A172 (cell line): ENCODE measurements around the gene NCAN. TPM values are rescaled to one million over a fixed set of nuclear protein-coding genes. Genes with fewer than 3 reads are reported as not detected.
A peak's percentile ranks its signal among the peaks of the same experiment; 100 is the strongest.
"Not testable (repeated sequence)": the region's sequence is repeated elsewhere in the genome, so short reads cannot be mapped to it uniquely, and the experiment has no call there.

Experiments used
- DNase-seq: peaks from one replicate; pipeline ENCODE4 v3.0.0-alpha.2; 2015; ENCODE audit warnings: low spot score
- total RNA-seq: library from RNA; depleted of rRNA; stranded (reverse); fragments of >200 nt; shearing (Covaris generic); gene quantifications from 2 replicates; pipeline ENCODE4 v1.2.3, GENCODE V29; 2014

NCAN gene
- total RNA-seq, 1 experiment from 2014 or later, result not detected

DNA sequence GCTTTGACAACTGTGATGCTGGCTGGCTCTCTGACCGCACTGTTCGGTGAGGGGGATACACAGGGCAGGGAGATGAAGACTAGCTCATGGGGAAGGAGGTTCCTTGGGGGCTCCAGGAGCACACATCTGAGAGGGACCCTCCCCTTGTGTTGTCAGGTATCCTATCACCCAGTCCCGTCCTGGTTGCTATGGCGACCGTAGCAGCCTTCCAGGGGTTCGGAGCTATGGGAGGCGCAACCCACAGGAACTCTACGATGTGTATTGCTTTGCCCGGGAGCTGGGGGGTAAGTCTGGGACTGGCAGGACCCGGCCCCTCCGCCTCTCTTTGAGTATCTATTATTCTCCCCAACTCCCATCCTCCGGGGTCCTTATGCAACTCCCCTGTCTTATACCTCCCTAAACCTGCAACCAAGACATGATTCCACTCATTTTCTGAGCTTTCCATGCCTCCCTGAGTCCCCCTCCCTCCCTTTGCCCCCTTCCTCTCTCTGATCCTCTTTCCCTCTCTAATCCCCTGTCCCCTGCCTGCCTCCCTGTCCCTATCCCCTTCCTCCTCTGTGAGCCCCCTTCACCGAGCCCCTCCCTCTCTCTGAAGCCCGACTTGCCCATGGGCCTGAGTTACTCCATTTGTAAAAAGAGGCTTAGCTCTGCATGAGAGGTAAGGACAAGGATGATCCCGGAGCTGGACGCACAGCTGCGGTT is 12.5 kb downstream of the NCAN start:
- DNase-seq, result no peak

DNA sequence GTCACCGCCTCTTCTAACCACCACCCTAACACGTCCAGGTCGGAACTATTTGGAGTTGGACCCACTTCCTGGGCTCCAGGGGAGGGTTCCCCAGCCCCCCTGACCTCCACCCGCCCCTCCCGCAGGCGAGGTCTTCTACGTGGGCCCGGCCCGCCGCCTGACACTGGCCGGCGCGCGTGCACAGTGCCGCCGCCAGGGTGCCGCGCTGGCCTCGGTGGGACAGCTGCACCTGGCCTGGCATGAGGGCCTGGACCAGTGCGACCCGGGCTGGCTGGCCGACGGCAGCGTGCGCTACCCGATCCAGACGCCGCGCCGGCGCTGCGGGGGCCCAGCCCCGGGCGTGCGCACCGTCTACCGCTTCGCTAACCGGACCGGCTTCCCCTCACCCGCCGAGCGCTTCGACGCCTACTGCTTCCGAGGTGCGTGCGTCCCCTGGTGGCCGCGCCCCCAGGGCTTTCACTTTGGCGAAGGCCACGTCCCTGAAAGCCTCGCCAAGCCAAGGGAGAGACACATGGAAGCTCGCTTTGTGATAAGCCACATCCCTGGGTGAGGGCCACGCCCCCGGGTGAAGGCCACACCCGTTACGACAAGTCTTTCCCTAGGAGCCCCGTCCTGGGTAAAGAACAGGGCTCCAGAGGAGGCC is 13.2 kb downstream of the NCAN start:
- DNase-seq, result no peak

DNA sequence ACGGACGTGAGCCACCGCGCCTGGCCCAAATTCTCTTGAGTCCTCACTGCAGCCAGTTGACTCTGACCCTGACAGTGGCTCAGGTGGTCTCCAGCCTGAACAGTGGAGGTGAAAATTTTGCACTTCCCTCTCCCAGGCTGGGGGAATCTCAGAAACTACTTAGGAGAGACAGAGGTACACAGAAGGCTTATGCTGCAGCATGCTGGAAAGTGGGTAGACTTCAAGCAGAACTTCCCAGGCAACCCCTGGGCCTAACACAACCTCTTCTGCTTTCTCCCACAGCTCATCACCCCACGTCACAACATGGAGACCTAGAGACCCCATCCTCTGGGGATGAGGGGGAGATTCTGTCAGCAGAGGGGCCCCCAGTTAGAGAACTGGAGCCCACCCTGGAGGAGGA is 14.4 kb downstream of the NCAN start:
- no peak for DNase-seq

DNA sequence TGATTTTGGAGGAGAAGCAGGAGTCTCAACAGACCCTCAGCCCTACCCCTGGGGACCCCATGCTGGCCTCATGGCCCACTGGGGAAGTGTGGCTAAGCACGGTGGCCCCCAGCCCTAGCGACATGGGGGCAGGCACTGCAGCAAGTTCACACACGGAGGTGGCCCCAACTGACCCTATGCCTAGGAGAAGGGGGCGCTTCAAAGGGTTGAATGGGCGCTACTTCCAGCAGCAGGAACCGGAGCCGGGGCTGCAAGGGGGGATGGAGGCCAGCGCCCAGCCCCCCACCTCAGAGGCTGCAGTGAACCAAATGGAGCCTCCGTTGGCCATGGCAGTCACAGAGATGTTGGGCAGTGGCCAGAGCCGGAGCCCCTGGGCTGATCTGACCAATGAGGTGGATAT is 14.9 kb downstream of the NCAN start:
- no peak for DNase-seq

DNA sequence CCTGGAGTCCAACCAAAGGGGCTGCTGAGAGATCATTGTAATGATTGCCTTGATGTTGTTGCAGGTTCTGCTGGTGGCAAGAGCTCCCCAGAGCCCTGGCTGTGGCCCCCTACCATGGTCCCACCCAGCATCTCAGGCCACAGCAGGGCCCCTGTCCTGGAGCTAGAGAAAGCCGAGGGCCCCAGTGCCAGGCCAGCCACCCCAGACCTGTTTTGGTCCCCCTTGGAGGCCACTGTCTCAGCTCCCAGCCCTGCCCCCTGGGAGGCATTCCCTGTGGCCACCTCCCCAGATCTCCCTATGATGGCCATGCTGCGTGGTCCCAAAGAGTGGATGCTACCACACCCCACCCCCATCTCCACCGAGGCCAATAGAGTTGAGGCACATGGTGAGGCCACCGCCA is 15.5 kb downstream of the NCAN start:
- DNase-seq, result no peak

DNA sequence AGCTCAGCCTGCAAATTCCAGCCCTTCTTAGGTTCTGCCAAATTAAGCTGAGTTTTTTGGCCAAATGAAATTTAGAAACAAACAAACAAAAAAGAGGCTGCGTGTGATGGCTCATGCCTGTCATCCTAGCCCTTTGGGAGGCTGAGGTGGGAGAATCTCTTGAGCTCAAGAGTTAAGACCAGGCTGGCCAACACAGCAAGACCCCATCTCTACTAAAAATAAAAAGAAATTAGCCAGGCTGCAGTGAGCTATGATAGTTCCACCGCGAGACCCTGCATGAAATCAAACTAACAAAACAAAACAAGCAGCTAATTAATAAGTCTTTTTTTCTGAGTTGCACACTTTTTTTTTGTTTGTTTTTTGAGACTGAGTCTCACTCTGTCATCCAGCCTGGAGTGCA is 17.9 kb downstream of the NCAN start:
- DNase-seq, result no peak

DNA sequence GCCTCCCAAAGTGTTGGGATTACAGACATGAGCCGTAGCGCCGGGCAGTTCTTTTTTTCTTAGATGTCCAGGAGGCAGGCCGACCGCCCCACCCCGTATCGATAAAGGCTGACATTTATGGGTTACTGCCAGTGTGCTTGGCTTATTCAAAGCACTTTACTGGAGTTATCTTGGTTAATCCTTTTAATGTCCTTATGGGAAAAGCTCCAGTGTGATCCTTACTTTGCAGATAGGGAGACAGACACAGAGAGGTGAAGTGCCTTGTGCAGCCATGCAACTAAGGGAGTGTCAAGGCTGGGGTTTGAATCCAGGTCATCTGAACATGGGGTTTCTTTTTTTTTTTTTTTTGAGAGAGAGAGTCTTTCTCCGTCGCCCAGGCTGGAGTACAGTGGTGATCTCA is 19.2 kb downstream of the NCAN start:
- DNase-seq, result no peak

DNA sequence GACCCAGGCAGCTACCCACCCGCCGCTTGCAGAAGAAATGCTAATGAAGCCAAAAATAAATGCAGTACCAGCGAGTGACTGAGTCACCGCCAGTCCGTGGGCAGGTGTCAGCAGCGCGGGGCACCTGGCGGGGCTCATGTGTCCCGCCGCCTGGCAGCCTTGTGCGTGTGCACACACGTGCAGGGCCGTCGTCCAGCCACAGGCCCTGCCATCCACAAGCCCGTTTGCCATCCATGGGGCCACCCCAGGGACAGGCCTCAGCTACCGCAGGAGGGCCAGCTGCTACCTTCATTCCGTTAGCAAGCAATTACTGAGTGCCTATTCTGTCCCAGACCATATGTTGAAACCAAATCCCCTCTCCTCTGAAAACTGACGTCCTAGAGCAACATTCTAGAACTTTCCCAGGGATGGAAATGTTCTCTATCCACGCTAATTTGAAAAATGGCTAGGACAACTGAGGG is 20.5 kb downstream of the NCAN start:
- DNase-seq, result no peak

DNA sequence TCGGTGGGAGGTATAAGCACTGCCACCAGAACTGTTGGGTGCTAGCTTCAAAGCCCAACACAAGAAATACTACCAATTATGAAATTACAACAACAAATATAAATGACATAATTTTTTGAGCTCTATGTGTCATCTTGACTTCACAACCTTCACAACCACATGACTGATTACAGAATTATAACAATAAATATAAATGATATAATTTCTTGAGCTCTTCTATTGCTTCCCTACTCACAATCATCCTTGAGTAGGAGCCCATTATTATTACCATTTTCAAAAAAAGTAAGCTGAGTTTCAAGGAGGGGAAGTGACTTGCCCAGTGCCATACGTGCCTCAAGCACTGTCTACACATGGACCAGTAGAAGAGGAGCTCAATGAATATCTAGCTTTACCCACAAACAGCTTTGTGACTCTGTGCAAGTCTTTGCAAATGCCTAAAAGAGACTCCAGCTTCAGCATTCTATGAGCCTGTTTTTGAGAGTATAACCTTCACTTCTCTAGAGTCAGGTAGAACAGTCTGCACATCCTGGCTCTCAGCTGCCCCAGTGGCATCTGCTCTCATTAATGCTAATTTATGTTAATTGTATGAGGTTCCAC is 22.6 kb downstream of the NCAN start:
- no peak for DNase-seq

DNA sequence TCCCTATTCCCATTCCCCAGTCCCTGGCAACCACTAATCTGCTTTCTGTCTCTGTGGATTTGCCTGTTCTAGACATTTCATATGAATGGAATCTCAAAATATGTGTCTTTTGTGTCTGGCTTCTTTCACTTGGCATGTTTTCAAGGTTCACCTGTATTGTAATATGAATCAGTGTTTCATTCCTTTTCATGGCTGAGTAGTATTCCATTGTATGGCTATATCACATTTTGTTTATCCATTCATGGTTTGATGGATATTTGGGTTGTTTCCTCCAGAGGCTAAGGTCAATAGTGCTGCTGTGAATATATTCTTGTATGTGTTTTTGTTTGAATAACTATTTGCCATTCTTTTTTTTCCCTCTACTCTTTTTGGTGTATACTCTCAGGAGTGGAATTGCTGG is 24.4 kb downstream of the NCAN start:
- no peak for DNase-seq

DNA sequence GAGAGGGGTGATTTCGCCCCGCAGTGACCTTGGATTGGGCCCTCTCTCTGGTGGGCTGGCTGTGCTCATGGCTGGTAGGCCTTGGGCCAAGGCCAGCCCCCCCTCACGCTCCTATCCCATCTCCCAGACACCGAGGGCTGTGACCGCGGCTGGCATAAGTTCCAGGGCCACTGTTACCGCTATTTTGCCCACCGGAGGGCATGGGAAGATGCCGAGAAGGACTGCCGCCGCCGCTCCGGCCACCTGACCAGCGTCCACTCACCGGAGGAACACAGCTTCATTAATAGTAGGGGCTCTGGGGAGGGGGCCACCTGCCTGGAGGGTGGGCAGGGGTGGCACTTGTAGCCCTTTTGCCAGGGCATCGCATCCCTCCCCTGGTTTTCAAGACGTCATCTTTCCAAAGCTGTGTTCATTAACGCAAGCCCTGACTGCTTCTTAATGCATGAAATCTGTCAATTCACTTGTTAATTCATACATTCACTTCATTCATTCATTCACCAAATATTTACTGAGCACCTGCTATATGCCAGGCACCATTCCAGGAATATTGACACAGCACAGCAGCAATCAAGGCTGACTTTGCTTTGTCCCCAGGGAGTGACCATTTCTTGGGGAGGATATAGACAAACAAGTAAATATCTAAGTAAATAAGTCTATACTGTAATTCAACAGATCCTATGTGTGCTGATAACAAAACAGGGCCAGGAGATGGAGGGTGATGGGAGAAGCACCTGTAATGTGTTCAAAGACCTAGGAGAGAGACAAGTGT is 26.6 kb downstream of the NCAN start:
- no peak for DNase-seq

DNA sequence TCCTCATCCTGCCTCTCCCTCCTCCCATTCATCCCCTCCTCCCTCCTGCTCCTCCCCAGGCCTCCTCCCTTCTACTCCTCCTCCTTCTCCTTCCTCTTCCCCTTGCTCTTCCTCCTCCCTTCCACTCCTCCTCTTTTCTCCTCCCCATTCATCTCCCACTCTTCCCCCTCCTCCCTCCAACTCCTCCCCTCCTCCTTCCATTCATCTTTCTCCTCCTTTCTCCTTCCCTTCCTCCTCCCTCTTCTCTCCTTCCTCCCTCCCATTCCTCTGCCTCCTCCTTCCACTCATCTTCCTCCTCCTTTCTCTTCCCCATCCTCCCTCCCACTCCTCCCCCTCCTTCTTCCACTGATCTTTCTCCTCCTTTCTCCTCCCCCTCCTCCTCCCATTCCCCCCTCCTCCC is 27.9 kb downstream of the NCAN start:
- no peak for DNase-seq

DNA sequence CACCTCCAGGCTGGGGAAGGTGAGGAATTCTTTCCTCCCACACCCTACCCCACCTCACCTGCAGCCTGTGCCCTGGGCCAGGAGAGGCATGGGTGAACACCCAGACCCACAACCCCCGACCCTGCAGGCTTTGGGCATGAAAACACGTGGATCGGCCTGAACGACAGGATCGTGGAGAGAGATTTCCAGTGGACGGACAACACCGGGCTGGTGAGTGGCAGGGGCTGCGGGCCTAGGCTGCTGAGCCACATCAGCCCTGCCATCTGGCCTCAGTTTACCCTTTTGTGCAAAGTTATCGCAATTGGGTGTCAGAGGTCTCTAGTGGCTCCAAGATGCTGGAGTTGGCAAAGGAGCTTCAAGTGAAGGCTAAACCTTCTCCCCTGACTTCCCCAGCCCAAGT is 28.7 kb downstream of the NCAN start:
- no peak for DNase-seq

DNA sequence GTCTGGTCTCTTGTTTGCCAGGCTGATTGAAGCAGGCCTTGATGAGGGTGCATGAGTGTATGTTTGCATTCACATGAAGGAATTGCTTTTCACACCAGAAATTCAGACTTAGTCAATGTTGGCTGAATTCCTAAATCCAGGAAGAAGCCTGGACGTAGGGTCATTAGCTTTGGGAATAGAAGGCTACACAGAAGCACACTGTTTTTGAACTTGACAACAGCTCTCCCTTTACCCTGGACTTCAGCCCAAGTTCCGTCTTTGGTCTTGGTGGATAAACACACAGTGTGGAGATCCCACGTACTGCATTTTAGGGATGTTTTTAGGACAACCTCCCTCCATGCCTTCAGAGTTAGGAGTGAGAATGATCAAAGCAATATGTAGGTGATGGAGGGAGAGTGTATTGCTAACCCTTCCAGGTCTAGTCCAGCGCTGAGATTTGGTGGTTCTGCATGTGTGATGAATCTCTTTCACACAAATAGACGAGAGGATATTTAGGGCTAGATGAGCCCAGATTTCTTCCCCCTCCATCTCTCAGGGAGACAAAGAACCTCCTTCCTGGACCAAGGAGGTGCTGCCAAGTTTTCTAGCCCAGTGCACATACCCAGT is 38.5 kb downstream of the NCAN start:
- DNase-seq, result no peak

DNA sequence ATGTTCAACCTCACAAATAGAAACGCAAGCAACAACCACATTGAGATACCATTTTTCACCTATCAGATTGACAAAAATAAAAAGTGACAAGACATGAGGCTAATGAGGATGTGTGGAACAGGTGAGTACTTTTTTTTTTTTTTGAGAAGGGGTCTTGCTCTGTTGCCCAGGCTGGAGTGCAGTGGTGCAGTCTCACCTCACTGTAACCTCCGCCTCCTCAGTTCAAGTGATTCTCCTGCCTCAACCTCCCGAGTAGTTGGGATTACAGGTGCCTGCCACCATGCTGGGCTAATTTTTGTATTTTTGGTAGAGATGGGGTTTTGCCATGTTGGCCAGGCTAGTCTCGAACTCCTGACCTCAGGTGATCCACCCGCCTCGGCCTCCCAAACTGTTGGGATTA is 41.7 kb downstream of the NCAN start:
- DNase-seq, result not testable (repeated sequence)

DNA sequence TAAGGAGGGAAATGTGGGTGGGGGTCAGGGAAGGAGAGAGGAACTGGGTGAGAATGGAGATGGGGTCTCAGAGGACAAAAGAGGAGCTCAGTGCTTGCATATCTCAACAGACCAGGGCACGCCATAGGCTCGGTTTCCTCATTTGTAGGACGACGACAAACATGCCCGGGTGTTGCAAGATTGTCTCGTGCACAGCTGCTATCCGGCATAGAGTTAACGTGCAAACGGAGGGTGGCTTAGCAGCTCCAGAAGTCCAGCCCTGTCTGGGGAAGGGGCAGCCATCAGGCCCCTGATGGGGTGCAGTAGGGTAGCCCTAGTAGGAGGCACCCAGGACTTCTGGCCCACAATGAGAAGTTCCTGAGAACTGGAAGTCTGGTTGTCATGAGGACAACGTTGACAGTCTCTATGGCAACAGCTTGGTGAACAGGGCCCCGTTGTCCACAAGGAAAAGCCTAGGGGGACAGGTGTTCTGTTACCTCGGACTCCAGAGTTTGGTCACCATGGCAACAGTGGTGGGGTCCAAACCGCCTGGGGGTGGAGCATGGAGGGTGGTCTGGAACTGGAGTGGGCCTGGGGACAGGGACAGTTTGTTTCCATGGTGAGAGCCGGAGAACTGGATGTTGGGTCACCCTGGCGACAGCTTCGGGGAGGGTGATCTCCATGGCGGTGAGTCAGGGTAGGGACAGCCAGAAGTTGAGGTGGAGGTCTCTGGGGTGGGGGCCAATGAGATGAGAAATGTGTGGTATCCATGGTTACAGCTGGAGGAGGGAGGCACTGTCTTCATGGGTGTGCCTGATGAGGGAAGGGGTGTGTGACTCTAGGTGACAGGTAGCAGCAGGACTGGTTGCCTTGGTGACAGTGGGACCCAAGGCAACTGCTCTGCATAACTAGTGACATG is 44.6 kb downstream of the NCAN start:
- DNase-seq, result no peak

DNA sequence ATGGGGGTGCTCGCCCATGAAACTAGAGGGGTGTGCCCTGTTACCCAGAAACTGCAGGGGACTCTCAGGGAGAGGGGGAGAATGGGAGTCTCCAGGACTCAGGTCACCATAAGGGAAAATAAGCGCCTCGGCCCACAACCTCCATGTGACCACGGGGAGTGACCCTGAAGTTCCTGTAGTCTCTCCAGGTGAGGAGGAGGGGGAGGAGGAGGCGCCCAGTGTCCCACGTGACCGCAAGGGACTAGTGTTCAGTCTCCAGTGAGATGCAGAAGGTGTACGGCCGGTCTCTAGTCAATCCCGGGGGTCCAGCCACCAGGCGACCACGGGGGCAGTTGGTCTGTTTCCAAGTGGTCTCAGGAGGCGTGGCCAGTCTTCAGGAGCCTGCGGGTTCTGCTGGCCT is 45.4 kb downstream of the NCAN start:
- no peak for DNase-seq

DNA sequence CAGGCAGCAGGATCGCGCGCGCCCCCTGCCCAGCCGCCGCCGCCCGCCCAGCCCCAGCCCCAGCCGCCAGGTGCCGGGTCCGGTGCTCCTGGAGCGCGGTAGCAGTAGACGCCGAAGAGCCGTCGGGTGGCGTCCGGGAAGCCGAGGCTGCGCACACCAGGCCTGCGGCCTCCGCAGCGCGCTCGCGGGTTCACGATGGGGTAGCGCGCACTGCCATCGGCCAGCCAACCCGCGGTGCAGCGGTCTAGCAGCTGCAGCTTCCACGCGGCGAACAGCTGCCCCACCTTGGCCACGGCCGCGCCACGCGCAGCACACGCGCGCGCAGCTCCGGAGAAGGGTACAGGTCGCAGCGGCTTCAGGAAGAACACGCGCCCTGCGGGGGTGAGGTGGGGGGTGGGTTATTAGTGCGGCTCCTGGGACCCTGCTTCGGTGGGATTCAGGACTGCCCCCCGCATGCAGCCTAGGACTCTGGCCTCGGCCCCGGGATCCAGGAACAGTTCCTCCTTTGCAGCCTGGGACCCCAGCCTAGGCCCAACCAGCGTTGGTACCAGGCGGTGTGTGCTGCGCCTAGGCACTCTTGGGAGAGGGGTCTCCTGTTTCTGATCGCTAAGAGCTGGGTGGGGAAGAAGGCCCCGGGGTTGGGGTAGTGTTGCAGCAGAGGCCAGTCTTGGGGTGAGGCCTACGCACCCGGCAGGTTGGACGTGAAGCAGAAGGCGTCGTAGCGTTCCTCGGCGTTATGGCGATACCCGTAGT is 46.3 kb downstream of the NCAN start:
- no peak for DNase-seq

DNA sequence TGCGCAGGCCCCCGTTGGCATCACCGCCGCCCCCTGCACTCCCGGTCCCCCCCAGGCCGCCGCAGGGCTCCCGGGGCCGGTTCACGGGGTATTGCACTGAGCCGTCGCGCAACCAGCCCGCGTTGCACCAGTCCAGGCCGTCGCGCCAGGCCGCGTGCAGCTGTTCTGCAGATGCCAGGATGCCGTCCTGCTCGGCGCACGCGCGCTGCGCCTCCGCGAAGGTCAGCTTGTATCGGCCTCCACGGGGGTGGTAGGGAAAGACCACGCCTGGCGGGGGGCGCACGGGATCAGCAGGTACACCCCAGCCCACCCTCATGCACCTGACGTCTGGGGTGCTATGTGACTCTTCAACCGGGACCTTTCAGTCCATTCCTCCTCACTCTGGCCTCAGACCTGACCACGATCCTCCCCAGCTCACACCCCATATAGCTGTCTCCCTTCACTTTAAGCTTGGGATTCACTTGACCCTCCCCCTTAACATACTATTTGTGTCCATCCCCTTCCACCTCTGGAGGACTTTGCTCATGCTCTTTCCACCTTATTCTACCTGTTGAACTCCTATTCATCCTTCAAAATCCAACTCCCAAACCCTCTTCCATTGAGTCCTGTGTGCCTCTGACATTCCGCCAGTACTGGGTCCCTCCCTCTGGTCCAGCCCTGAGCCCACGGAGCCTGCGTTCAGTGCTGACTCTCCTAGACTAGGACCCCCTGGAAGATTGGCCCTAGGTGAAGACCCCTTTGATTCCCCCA is 47.0 kb downstream of the NCAN start:
- DNase-seq, result no peak

DNA sequence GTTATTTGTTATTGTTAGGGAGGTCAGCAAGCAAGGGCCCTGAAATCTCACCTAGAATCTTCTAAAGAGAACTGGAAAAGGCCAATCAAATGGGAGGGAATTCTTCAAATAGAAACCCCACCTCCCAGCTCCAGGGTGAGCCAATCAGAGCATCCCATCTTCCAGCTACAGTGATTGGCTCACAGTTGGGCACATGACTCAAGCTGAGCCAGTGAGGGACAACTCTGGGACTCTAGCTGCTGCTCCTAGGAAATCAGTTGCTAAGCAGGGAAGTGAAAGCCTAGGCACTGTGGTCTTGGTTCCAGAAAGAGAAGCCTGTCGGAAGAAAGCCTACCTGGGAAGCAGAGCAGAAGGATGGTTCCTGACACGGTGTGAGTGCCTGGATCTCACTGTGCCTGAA is 48.0 kb downstream of the NCAN start:
- DNase-seq, result peak; percentile 50
